Stomach (tissue), 4 donors: ENCODE measurements around the gene HHIPL1.

Source experiments
- EP300 ChIP-seq: sonication (generic); formaldehyde crosslinking; IDR thresholded peaks from one replicate; pipeline ENCODE4 v1.6.1; 2017; ENCODE audit warnings: antibody characterized with exemption
- POLR2A ChIP-seq, 4 donors: fragments of 450-650 bp; IDR thresholded peaks; one replicate each; pipeline ENCODE4 v1.6.1; 2016; ENCODE audit warnings: antibody characterized with exemption in 4 of 4, control low read depth in 2 of 4, mild to moderate bottlenecking in 1 of 4, moderate library complexity in 1 of 4

DNA sequence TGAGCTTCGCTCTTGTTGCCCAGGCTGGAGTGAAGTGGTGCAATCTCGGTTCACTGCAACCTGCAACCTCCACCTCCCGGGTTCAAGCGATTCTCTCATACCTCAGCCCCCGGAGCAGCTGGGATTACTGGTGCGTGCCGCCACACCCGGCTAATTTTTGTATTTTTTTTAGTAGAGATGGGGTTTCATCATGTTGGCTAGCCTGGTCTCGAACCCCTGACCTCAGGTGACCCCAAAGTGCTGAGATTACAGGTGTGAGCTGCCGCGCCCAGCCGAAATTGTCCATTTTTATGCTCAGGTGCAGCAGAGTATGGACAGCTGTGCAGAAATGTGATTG is 20.0 kb downstream of the HHIPL1 start:
- no peak for TF ChIP-seq POLR2A (IDR thresholded peaks at IDR 0.05)
- no peak for TF ChIP-seq EP300
